IPS DF 19.7 (cell line): ENCODE data around the gene OTOP1.
"Not testable (repeated sequence)": the region's sequence is repeated elsewhere in the genome, so short reads cannot be mapped to it uniquely, and the experiment has no call there.

Experiments used
- DNase-seq: peaks from one replicate; pipeline ENCODE4 v3.0.0-alpha.2; 2013; ENCODE audit warnings: low read depth, low spot score

OTOP1 gene

GRCh38 chr4:4228356-4228668, 1.6 kb upstream of the OTOP1 start:
- no peak for DNase-seq

- DNase-seq = no peak
These were observed 1.0 kb upstream of the OTOP1 start for GRCh38 chr4:4227510-4228355.

- DNase-seq = no peak
These were observed 669 bp downstream of the OTOP1 start for GRCh38 chr4:4225915-4226605.

- no peak for DNase-seq
These were observed 9.6 kb downstream of the OTOP1 start for GRCh38 chr4:4217113-4217512.

- peak; percentile 15 for DNase-seq
These were observed 10.1 kb downstream of the OTOP1 start for GRCh38 chr4:4216648-4217047.

- DNase-seq = not testable (repeated sequence)
These were observed 13.1 kb downstream of the OTOP1 start for GRCh38 chr4:4213674-4214073.

GRCh38 chr4:4206204-4206603, 20.5 kb downstream of the OTOP1 start:
- no peak for DNase-seq

GRCh38 chr4:4204401-4204745, 22.4 kb downstream of the OTOP1 start:
- no peak for DNase-seq

- DNase-seq = no peak
These were observed 22.9 kb downstream of the OTOP1 start for GRCh38 chr4:4203688-4204400.

- DNase-seq = no peak
These were observed 24.2 kb downstream of the OTOP1 start for GRCh38 chr4:4202510-4202909.

- no peak for DNase-seq
These were observed 26.1 kb downstream of the OTOP1 start for GRCh38 chr4:4200624-4201023.

GRCh38 chr4:4195354-4195753, 31.4 kb downstream of the OTOP1 start:
- DNase-seq = no peak

GRCh38 chr4:4188557-4188956, 38.2 kb downstream of the OTOP1 start:
- not testable (repeated sequence) for DNase-seq

GRCh38 chr4:4185528-4185927, 41.2 kb downstream of the OTOP1 start:
- no peak for DNase-seq

GRCh38 chr4:4182835-4183568, 43.7 kb downstream of the OTOP1 start:
- DNase-seq = peak; percentile 54

GRCh38 chr4:4170596-4171150, 56.1 kb downstream of the OTOP1 start:
- no peak for DNase-seq

- DNase-seq = not testable (repeated sequence)
These were observed 58.5 kb downstream of the OTOP1 start for GRCh38 chr4:4167981-4168780.

GRCh38 chr4:4166986-4167385, 59.7 kb downstream of the OTOP1 start:
- DNase-seq = not testable (repeated sequence)

- DNase-seq = not testable (repeated sequence)
These were observed 60.9 kb downstream of the OTOP1 start for GRCh38 chr4:4165701-4166392.

- DNase-seq = not testable (repeated sequence)
These were observed 62.1 kb downstream of the OTOP1 start for GRCh38 chr4:4164532-4165173.
